ENCODE data around the gene GRIP2.

Gene GRIP2

GRCh38 chr3:14539384-14539741 lies 779 bp downstream of the GRIP2 start:
- TF ChIP-seq ARNTL (CRISPR knock-in tag; IDR thresholded peaks at IDR 0.05; ENCODE audit: borderline replicate concordance, low read depth) (no peak), CSDC2 (CRISPR knock-in tag; IDR thresholded peaks at IDR 0.05) (no peak), SNAI2 (CRISPR knock-in tag; IDR thresholded peaks at IDR 0.05) (no peak), ZC3H10 (CRISPR knock-in tag; IDR thresholded peaks at IDR 0.05) (no peak), ESRRG (CRISPR knock-in tag; IDR thresholded peaks at IDR 0.05) (no peak), ISL1 (CRISPR knock-in tag; IDR thresholded peaks at IDR 0.05) (no peak), ZNF70 (CRISPR knock-in tag; IDR thresholded peaks at IDR 0.05) (no peak), CREB5 (CRISPR knock-in tag; IDR thresholded peaks at IDR 0.05; ENCODE audit: low read depth) (no peak), PPARA (CRISPR knock-in tag; IDR thresholded peaks at IDR 0.05; ENCODE audit: borderline replicate concordance) (no peak), ZFP30 (CRISPR knock-in tag; IDR thresholded peaks at IDR 0.05) (no peak), PATZ1 (CRISPR knock-in tag; IDR thresholded peaks at IDR 0.05; ENCODE audit: borderline replicate concordance) (no peak), OSR1 (CRISPR knock-in tag; IDR thresholded peaks at IDR 0.05) (no peak), ZFP3 (CRISPR knock-in tag; IDR thresholded peaks at IDR 0.05) (no peak), GLIS3 (CRISPR knock-in tag; IDR thresholded peaks at IDR 0.05) (no peak), ZNF8 (CRISPR knock-in tag; IDR thresholded peaks at IDR 0.05) (no peak), TCF4 (CRISPR knock-in tag; IDR thresholded peaks at IDR 0.05; ENCODE audit: borderline replicate concordance) (no peak), RARB (CRISPR knock-in tag; IDR thresholded peaks at IDR 0.05) (no peak), TSHZ2 (CRISPR knock-in tag; IDR thresholded peaks at IDR 0.05) (no peak)
- no peak; the same call in 2 of the 3 replicates for ATAC-seq

- no peak for TF ChIP-seq ESRRG (CRISPR knock-in tag; IDR thresholded peaks at IDR 0.05)
- no peak for TF ChIP-seq ZC3H10 (CRISPR knock-in tag; IDR thresholded peaks at IDR 0.05)
- no peak for TF ChIP-seq ZNF565 (CRISPR knock-in tag; conservative IDR thresholded peaks at IDR 0.05; ENCODE audit: low read depth)
- no peak for TF ChIP-seq TOX (CRISPR knock-in tag; IDR thresholded peaks at IDR 0.05; ENCODE audit: borderline replicate concordance)
- TF ChIP-seq TCF4 (CRISPR knock-in tag; IDR thresholded peaks at IDR 0.05; ENCODE audit: borderline replicate concordance) = no peak
- TF ChIP-seq RARB (CRISPR knock-in tag; IDR thresholded peaks at IDR 0.05) = no peak
- TF ChIP-seq ISL1 (CRISPR knock-in tag; IDR thresholded peaks at IDR 0.05) = no peak
- TF ChIP-seq POU6F1 (CRISPR knock-in tag; IDR thresholded peaks at IDR 0.05; ENCODE audit: borderline replicate concordance, low read depth) = no peak
- no peak for TF ChIP-seq ZNF70 (CRISPR knock-in tag; IDR thresholded peaks at IDR 0.05)
- no peak for TF ChIP-seq SNAI2 (CRISPR knock-in tag; IDR thresholded peaks at IDR 0.05)
- no peak for TF ChIP-seq PATZ1 (CRISPR knock-in tag; IDR thresholded peaks at IDR 0.05; ENCODE audit: borderline replicate concordance)
- TF ChIP-seq CREB5 (CRISPR knock-in tag; IDR thresholded peaks at IDR 0.05; ENCODE audit: low read depth) = no peak
- TF ChIP-seq GLIS3 (CRISPR knock-in tag; IDR thresholded peaks at IDR 0.05) = no peak
- no peak for TF ChIP-seq ZFP3 (CRISPR knock-in tag; IDR thresholded peaks at IDR 0.05)
- TF ChIP-seq ZFP30 (CRISPR knock-in tag; IDR thresholded peaks at IDR 0.05) = no peak
- no peak for TF ChIP-seq ARNTL (CRISPR knock-in tag; IDR thresholded peaks at IDR 0.05; ENCODE audit: borderline replicate concordance, low read depth)
- TF ChIP-seq PPARA (CRISPR knock-in tag; IDR thresholded peaks at IDR 0.05; ENCODE audit: borderline replicate concordance) = no peak
- ATAC-seq = no peak
Measured at GRCh38 chr3:14538451-14539088, 1.6 kb downstream of the GRIP2 start.
